ENCODE data around the gene DLK1.
A peak's percentile ranks its signal among the peaks of the same experiment; 100 is the strongest.

The DLK1 gene

GRCh38 chr14:100726550-100727085 lies at the start of gene DLK1:
Gene DLK1, plus strand, starts transcription at chr14:100726892. Its CDS starts 177 bp downstream, at chr14:100727069.
- no peak for DNase-seq (ENCODE audit: low read depth)

GRCh38 chr14:100677152-100677551 lies 49.5 kb upstream of the DLK1 start:
- no peak for DNase-seq (ENCODE audit: low read depth)

- no peak for DNase-seq (ENCODE audit: low read depth)
These were observed 48.9 kb upstream of the DLK1 start for GRCh38 chr14:100677554-100678468.

GRCh38 chr14:100678469-100678828 lies 48.2 kb upstream of the DLK1 start:
- DNase-seq (ENCODE audit: low read depth), result no peak

- DNase-seq (ENCODE audit: low read depth), result no peak
These were observed 47.5 kb upstream of the DLK1 start for GRCh38 chr14:100679153-100679552.

GRCh38 chr14:100679707-100680438 lies 46.8 kb upstream of the DLK1 start:
- peak; percentile 58 for DNase-seq (ENCODE audit: low read depth)

- DNase-seq (ENCODE audit: low read depth), result no peak
These were observed 46.1 kb upstream of the DLK1 start for GRCh38 chr14:100680439-100681051.

GRCh38 chr14:100681111-100681510 lies 45.6 kb upstream of the DLK1 start:
- DNase-seq (ENCODE audit: low read depth), result no peak

- DNase-seq (ENCODE audit: low read depth), result no peak
These were observed 43.9 kb upstream of the DLK1 start for GRCh38 chr14:100682749-100683148.

- DNase-seq (ENCODE audit: low read depth), result no peak
These were observed 43.1 kb upstream of the DLK1 start for GRCh38 chr14:100683578-100683977.

- no peak for DNase-seq (ENCODE audit: low read depth)
These were observed 42.5 kb upstream of the DLK1 start for GRCh38 chr14:100684154-100684553.

GRCh38 chr14:100684961-100685360 lies 41.7 kb upstream of the DLK1 start:
- DNase-seq (ENCODE audit: low read depth), result no peak

- DNase-seq (ENCODE audit: low read depth), result no peak
These were observed 39.8 kb upstream of the DLK1 start for GRCh38 chr14:100686858-100687257.

GRCh38 chr14:100687386-100687785 lies 39.3 kb upstream of the DLK1 start:
- no peak for DNase-seq (ENCODE audit: low read depth)

GRCh38 chr14:100688051-100688450 lies 38.6 kb upstream of the DLK1 start:
- DNase-seq (ENCODE audit: low read depth), result no peak

GRCh38 chr14:100688598-100689461 lies 37.9 kb upstream of the DLK1 start:
- peak; percentile 55 for DNase-seq (ENCODE audit: low read depth)

- DNase-seq (ENCODE audit: low read depth), result no peak
These were observed 36.0 kb upstream of the DLK1 start for GRCh38 chr14:100690672-100691071.

GRCh38 chr14:100691395-100692056 lies 35.2 kb upstream of the DLK1 start:
- DNase-seq (ENCODE audit: low read depth), result no peak

- no peak for DNase-seq (ENCODE audit: low read depth)
These were observed 34.4 kb upstream of the DLK1 start for GRCh38 chr14:100692256-100692655.

- DNase-seq (ENCODE audit: low read depth), result peak; percentile 81
These were observed 33.7 kb upstream of the DLK1 start for GRCh38 chr14:100692859-100693558.
